ENCODE measurements around the gene FAM234A.

Gene FAM234A

GRCh38 chr16:263182-263774, 28.7 kb downstream of the FAM234A start:
- Histone ChIP-seq H3K9ac (ENCODE audit: low read length) (no peak overlapping the region), H3K79me1 (replicated peaks; ENCODE audit: low read length, poor library complexity, severe bottlenecking) (no peaks in the 10 kb centered on the region), H3K4ac (ENCODE audit: low read depth in 1 of 2, low read length in 2 of 2) (no peak overlapping the region), H2AFZ (ENCODE audit: low read depth, low read length) (no peak overlapping the region), H2AK5ac (ENCODE audit: low read length, severe bottlenecking) (no peak overlapping the region), H2BK15ac (ENCODE audit: low read depth, poor library complexity, severe bottlenecking) (no peak overlapping the region), H3K36me3 (ENCODE audit: control insufficient read depth in 1 of 2, insufficient read depth in 2 of 2, low read depth in 1 of 2, low read length in 2 of 2) (peaks cover 55 to 70% of the 10 kb centered on the region in 2 experiments), H2BK12ac (ENCODE audit: low read length in 2 of 2) (no peak overlapping the region), H3K4me1 (ENCODE audit: control insufficient read depth, insufficient read depth, low read depth, low read length) (peaks cover 4% of the 10 kb centered on the region), H3K14ac (ENCODE audit: low read length in 2 of 2) (no peak overlapping the region), H3K4me3 (ENCODE audit: insufficient read depth in 1 of 2, low read depth in 1 of 2, low read length in 2 of 2) (no peak overlapping the region), H3K23ac (ENCODE audit: low read length in 2 of 2) (no peak overlapping the region), H2BK120ac (ENCODE audit: low read depth, low read length) (no peak overlapping the region), H3K18ac (ENCODE audit: low read depth in 1 of 2, low read length in 2 of 2) (no peak overlapping the region), H2BK5ac (ENCODE audit: low read depth, low read length, poor library complexity, severe bottlenecking) (no peak overlapping the region), H3K27me3 (ENCODE audit: control insufficient read depth in 1 of 2, insufficient read depth in 1 of 2, low read length in 2 of 2) (no peaks in the 10 kb centered on the region), H3K4me2 (ENCODE audit: low read length, poor library complexity, severe bottlenecking) (no peak overlapping the region), H3K27ac (ENCODE audit: low read length, poor library complexity, severe bottlenecking) (no peak overlapping the region), H3K9me3 (ENCODE audit: control insufficient read depth, low read length) (no peaks in the 10 kb centered on the region), H4K8ac (ENCODE audit: low read length) (no peak overlapping the region), H4K91ac (ENCODE audit: low read length) (peak overlapping the region; percentile 62)
- 96% methylated on average over 35 of the region's 35 CpGs for WGBS
- DNase-seq, result no peak

- Histone ChIP-seq H3K27me3 (ENCODE audit: control insufficient read depth in 1 of 2, insufficient read depth in 1 of 2, low read length in 2 of 2) (peaks cover 0 to 3% of the 10 kb centered on the region in 2 experiments), H2BK120ac (ENCODE audit: low read depth, low read length) (no peak overlapping the region), H3K36me3 (ENCODE audit: control insufficient read depth in 1 of 2, insufficient read depth in 2 of 2, low read depth in 1 of 2, low read length in 2 of 2) (peaks cover 54 to 70% of the 10 kb centered on the region in 2 experiments), H4K8ac (ENCODE audit: low read length) (no peak overlapping the region), H3K4me1 (ENCODE audit: control insufficient read depth, insufficient read depth, low read depth, low read length) (peaks cover 4% of the 10 kb centered on the region), H3K79me1 (replicated peaks; ENCODE audit: low read length, poor library complexity, severe bottlenecking) (no peaks in the 10 kb centered on the region), H2BK15ac (ENCODE audit: low read depth, poor library complexity, severe bottlenecking) (no peak overlapping the region), H3K23ac (ENCODE audit: low read length in 2 of 2) (no peak overlapping the region), H3K27ac (ENCODE audit: low read length, poor library complexity, severe bottlenecking) (no peak overlapping the region), H3K4ac (ENCODE audit: low read depth in 1 of 2, low read length in 2 of 2) (no peak overlapping the region), H2BK12ac (ENCODE audit: low read length in 2 of 2) (no peak overlapping the region), H3K14ac (ENCODE audit: low read length in 2 of 2) (no peak overlapping the region), H2AK5ac (ENCODE audit: low read length, severe bottlenecking) (no peak overlapping the region), H3K9me3 (ENCODE audit: control insufficient read depth, low read length) (no peaks in the 10 kb centered on the region), H3K9ac (ENCODE audit: low read length) (no peak overlapping the region), H4K91ac (ENCODE audit: low read length) (no peak overlapping the region), H3K18ac (ENCODE audit: low read depth in 1 of 2, low read length in 2 of 2) (no peak overlapping the region), H2AFZ (ENCODE audit: low read depth, low read length) (no peak overlapping the region), H3K4me3 (ENCODE audit: insufficient read depth in 1 of 2, low read depth in 1 of 2, low read length in 2 of 2) (no peak overlapping the region), H2BK5ac (ENCODE audit: low read depth, low read length, poor library complexity, severe bottlenecking) (no peak overlapping the region), H3K4me2 (ENCODE audit: low read length, poor library complexity, severe bottlenecking) (no peak overlapping the region)
- WGBS, result 96% methylated on average over 17 of the region's 17 CpGs
- no peak for DNase-seq
Observed at GRCh38 chr16:263944-264343, 29.3 kb downstream of the FAM234A start.

- WGBS, result 95% methylated on average over 23 of the region's 23 CpGs
- H2BK12ac ChIP-seq (ENCODE audit: low read length in 2 of 2), result no peak overlapping the region
Observed at GRCh38 chr16:264440-264951, 29.9 kb downstream of the FAM234A start.

GRCh38 chr16:265002-265529, 30.4 kb downstream of the FAM234A start:
- H3K4me1 ChIP-seq (ENCODE audit: control insufficient read depth, insufficient read depth, low read depth, low read length), result peaks cover 3% of the 10 kb centered on the region
- DNase-seq, result no peak
- H3K79me1 ChIP-seq (replicated peaks; ENCODE audit: low read length, poor library complexity, severe bottlenecking), result no peaks in the 10 kb centered on the region
- H3K4me3 ChIP-seq (ENCODE audit: insufficient read depth in 1 of 2, low read depth in 1 of 2, low read length in 2 of 2), result no peak overlapping the region
- H2BK12ac ChIP-seq (ENCODE audit: low read length in 2 of 2), result no peak overlapping the region
- H3K9me3 ChIP-seq (ENCODE audit: control insufficient read depth, low read length), result no peaks in the 10 kb centered on the region
- H2AFZ ChIP-seq (ENCODE audit: low read depth, low read length), result no peak overlapping the region
- no peak overlapping the region for H2BK15ac ChIP-seq (ENCODE audit: low read depth, poor library complexity, severe bottlenecking)
- peak overlapping the region; percentile 24 for H4K91ac ChIP-seq (ENCODE audit: low read length)
- no peak overlapping the region for H3K23ac ChIP-seq (ENCODE audit: low read length in 2 of 2)
- H3K27me3 ChIP-seq (ENCODE audit: control insufficient read depth in 1 of 2, insufficient read depth in 1 of 2, low read length in 2 of 2), result peaks cover 0 to 11% of the 10 kb centered on the region in 2 experiments
- no peak overlapping the region for H3K9ac ChIP-seq (ENCODE audit: low read length)
- peaks cover 43 to 60% of the 10 kb centered on the region in 2 experiments for H3K36me3 ChIP-seq (ENCODE audit: control insufficient read depth in 1 of 2, insufficient read depth in 2 of 2, low read depth in 1 of 2, low read length in 2 of 2)
- WGBS, result 95% methylated on average over 14 of the region's 14 CpGs
- no peak overlapping the region for H4K8ac ChIP-seq (ENCODE audit: low read length)
- no peak overlapping the region for H3K14ac ChIP-seq (ENCODE audit: low read length in 2 of 2)
- no peak overlapping the region for H2BK120ac ChIP-seq (ENCODE audit: low read depth, low read length)
- H3K27ac ChIP-seq (ENCODE audit: low read length, poor library complexity, severe bottlenecking), result no peak overlapping the region
- no peak overlapping the region for H2AK5ac ChIP-seq (ENCODE audit: low read length, severe bottlenecking)
- H3K18ac ChIP-seq (ENCODE audit: low read depth in 1 of 2, low read length in 2 of 2), result no peak overlapping the region
- H3K4ac ChIP-seq (ENCODE audit: low read depth in 1 of 2, low read length in 2 of 2), result no peak overlapping the region
- no peak overlapping the region for H2BK5ac ChIP-seq (ENCODE audit: low read depth, low read length, poor library complexity, severe bottlenecking)
- H3K4me2 ChIP-seq (ENCODE audit: low read length, poor library complexity, severe bottlenecking), result no peak overlapping the region

More at GRCh38 chr16:264440-264951, 29.9 kb downstream of the FAM234A start:
- Histone ChIP-seq H3K14ac (ENCODE audit: low read length in 2 of 2) (no peak overlapping the region), H3K36me3 (ENCODE audit: control insufficient read depth in 1 of 2, insufficient read depth in 2 of 2, low read depth in 1 of 2, low read length in 2 of 2) (peaks cover 49 to 66% of the 10 kb centered on the region in 2 experiments), H3K4me2 (ENCODE audit: low read length, poor library complexity, severe bottlenecking) (no peak overlapping the region), H4K91ac (ENCODE audit: low read length) (no peak overlapping the region), H3K27me3 (ENCODE audit: control insufficient read depth in 1 of 2, insufficient read depth in 1 of 2, low read length in 2 of 2) (peaks cover 0 to 9% of the 10 kb centered on the region in 2 experiments), H2BK15ac (ENCODE audit: low read depth, poor library complexity, severe bottlenecking) (no peak overlapping the region), H3K4me1 (ENCODE audit: control insufficient read depth, insufficient read depth, low read depth, low read length) (peaks cover 4% of the 10 kb centered on the region), H2AK5ac (ENCODE audit: low read length, severe bottlenecking) (no peak overlapping the region), H2BK120ac (ENCODE audit: low read depth, low read length) (no peak overlapping the region), H3K79me1 (replicated peaks; ENCODE audit: low read length, poor library complexity, severe bottlenecking) (no peaks in the 10 kb centered on the region), H4K8ac (ENCODE audit: low read length) (no peak overlapping the region), H3K18ac (ENCODE audit: low read depth in 1 of 2, low read length in 2 of 2) (no peak overlapping the region), H3K27ac (ENCODE audit: low read length, poor library complexity, severe bottlenecking) (no peak overlapping the region), H3K23ac (ENCODE audit: low read length in 2 of 2) (no peak overlapping the region), H3K9me3 (ENCODE audit: control insufficient read depth, low read length) (no peaks in the 10 kb centered on the region), H3K4me3 (ENCODE audit: insufficient read depth in 1 of 2, low read depth in 1 of 2, low read length in 2 of 2) (peak overlapping the region in 1 of 2 experiments; percentile 3), H3K9ac (ENCODE audit: low read length) (no peak overlapping the region), H2AFZ (ENCODE audit: low read depth, low read length) (no peak overlapping the region), H3K4ac (ENCODE audit: low read depth in 1 of 2, low read length in 2 of 2) (no peak overlapping the region), H2BK5ac (ENCODE audit: low read depth, low read length, poor library complexity, severe bottlenecking) (no peak overlapping the region)
- DNase-seq, result no peak
